Mesenteric fat pad (tissue), 1 donor: ENCODE measurements around the gene CNOT10. TPM values are rescaled to one million over a fixed set of nuclear protein-coding genes. Genes with fewer than 3 reads are reported as not detected.
"Not testable (repeated sequence)": the region's sequence is repeated elsewhere in the genome, so short reads cannot be mapped to it uniquely, and the experiment has no call there.

Experiments
- DNase-seq: peaks from one replicate; pipeline ENCODE4 v3.0.0-alpha.2; 2020; ENCODE audit warnings: low spot score
- total RNA-seq: library from RNA; stranded (reverse); fragmentation: NEBNext Ultra II Directional; extraction: Animal tissue kit (Norgen Biotek cat#: 25700); gene quantifications from one replicate; pipeline ENCODE4 v1.2.1, GENCODE V29; 2021
- donor health status: DM: yes; HTN: yes; CAD: no.

The CNOT10 gene
- total RNA-seq, 1 donor from 2014 or later, result 26.0 TPM

- peak; percentile 16 for DNase-seq
Measured at GRCh38 chr3:32757618-32758374, 72.8 kb downstream of the CNOT10 start.

- DNase-seq, result no peak
Measured at GRCh38 chr3:32758375-32758753, 73.4 kb downstream of the CNOT10 start.

- peak; percentile 1 for DNase-seq
Measured at GRCh38 chr3:32759342-32759741, 74.4 kb downstream of the CNOT10 start.

- peak; percentile 20 for DNase-seq
Measured at GRCh38 chr3:32764481-32764880, 79.5 kb downstream of the CNOT10 start.

GRCh38 chr3:32778389-32778788 is 93.4 kb downstream of the CNOT10 start:
- no peak for DNase-seq

GRCh38 chr3:32780071-32780734 is 95.2 kb downstream of the CNOT10 start:
- DNase-seq, result no peak

GRCh38 chr3:32780735-32781210 is 95.8 kb downstream of the CNOT10 start:
- DNase-seq, result no peak

- DNase-seq, result peak; percentile 93
Measured at GRCh38 chr3:32781211-32781968, 96.4 kb downstream of the CNOT10 start.

- not testable (repeated sequence) for DNase-seq
Measured at GRCh38 chr3:32781969-32782270, 96.9 kb downstream of the CNOT10 start.

- no peak for DNase-seq
Measured at GRCh38 chr3:32782407-32782806, 97.4 kb downstream of the CNOT10 start.

- no peak for DNase-seq
Measured at GRCh38 chr3:32791833-32792232, 106.8 kb downstream of the CNOT10 start.

- DNase-seq, result no peak
Measured at GRCh38 chr3:32794487-32795308, 109.7 kb downstream of the CNOT10 start.

GRCh38 chr3:32796384-32796950 is 111.5 kb downstream of the CNOT10 start:
- not testable (repeated sequence) for DNase-seq

GRCh38 chr3:32797776-32798175 is 112.8 kb downstream of the CNOT10 start:
- no peak for DNase-seq

GRCh38 chr3:32801440-32801839 is 116.5 kb downstream of the CNOT10 start:
- DNase-seq, result not testable (repeated sequence)

- peak; percentile 24 for DNase-seq
Measured at GRCh38 chr3:32813180-32813579, 128.2 kb downstream of the CNOT10 start.

- peak; percentile 8 for DNase-seq
Measured at GRCh38 chr3:32814361-32814760, 129.4 kb downstream of the CNOT10 start.

GRCh38 chr3:32815841-32816438 is 131.0 kb downstream of the CNOT10 start:
- DNase-seq, result peak; percentile 8

- peak; percentile 85 for DNase-seq
Measured at GRCh38 chr3:32816439-32817256, 131.7 kb downstream of the CNOT10 start.

GRCh38 chr3:32817257-32817557 is 132.2 kb downstream of the CNOT10 start:
- DNase-seq, result peak; percentile 57
